K562 (cell line): ENCODE data around the gene LRP1. TPM values are rescaled to one million over a fixed set of nuclear protein-coding genes. Genes with fewer than 3 reads are reported as not detected.

Source experiments
- ARID1B ChIP-seq: fragments of 450-650 bp; IDR thresholded peaks from 2 replicates; pipeline ENCODE4 v1.6.1; 2016; ENCODE audit warnings: antibody characterized with exemption, mild to moderate bottlenecking, inconsistent platforms
- EGR1 ChIP-seq: fragments of 450-650 bp; conservative IDR thresholded peaks from 2 replicates; pipeline ENCODE4 v1.6.1; 2017; ENCODE audit warnings: mild to moderate bottlenecking
- FOXA1 ChIP-seq: fragments of 450-650 bp; IDR thresholded peaks from 2 replicates; pipeline ENCODE4 v1.6.1; 2016; ENCODE audit warnings: mild to moderate bottlenecking, borderline replicate concordance
- KAT7 ChIP-seq: sonication (generic); formaldehyde crosslinking; IDR thresholded peaks from 2 replicates; pipeline ENCODE4 v1.8.0; 2022; ENCODE audit warnings: missing genetic modification reagents, mild to moderate bottlenecking, borderline replicate concordance
- MAFG ChIP-seq: fragments of 450-650 bp; conservative IDR thresholded peaks from 2 replicates; pipeline ENCODE4 v1.6.1; 2016; ENCODE audit warnings: missing genetic modification characterization, missing compliant biosample characterization
- PML ChIP-seq: IDR thresholded peaks from 2 replicates; pipeline ENCODE4 v1.6.1; 2012; ENCODE audit warnings: low read length, inconsistent platforms
- RERE ChIP-seq: sonication (generic); formaldehyde crosslinking; IDR thresholded peaks from 2 replicates; pipeline ENCODE4 v1.8.0; 2023; ENCODE audit warnings: missing genetic modification reagents, mild to moderate bottlenecking, borderline replicate concordance
- SAFB ChIP-seq: fragments of 200-400 bp; formaldehyde crosslinking; IDR thresholded peaks from 2 replicates; pipeline ENCODE4 v1.6.1; 2017; ENCODE audit warnings: low read depth, low read length, borderline replicate concordance
- ZKSCAN1 ChIP-seq: fragments of 150-350 bp; IDR thresholded peaks from 2 replicates; pipeline ENCODE4 v1.6.1; 2016; ENCODE audit warnings: low read depth, low read length
- ZNF165 ChIP-seq: fragments of 250-450 bp; sonication (Bioruptor Pico); IDR thresholded peaks from 2 replicates; pipeline ENCODE4 v1.4.0; 2020; ENCODE audit warnings: borderline replicate concordance
- ZNF561 ChIP-seq: fragments of 450-650 bp; formaldehyde crosslinking; conservative IDR thresholded peaks from 2 replicates; pipeline ENCODE4 v1.4.0; 2020; ENCODE audit warnings: mild to moderate bottlenecking, moderate library complexity
- polyA plus RNA-seq, 8 experiments: library from polyadenylated mRNA; depleted of rRNA in 4 of 8; stranded (reverse) in 5 of 8; unstranded in 3 of 8; fragments of >200 nt; fragmentation: Nextera tagmentation in 2 of 8; fragmentation: Illumina TruSeq in 1 of 8; extraction: Ambion mirVana in 2 of 8; extraction: Trizol in 1 of 8; gene quantifications; 2 replicates each; pipeline versions ENCODE4 v1.2.1 to v1.2.3, GENCODE V29; 2011 to 2014; ENCODE audit warnings: inconsistent platforms in 1 of 8, missing spikeins in 1 of 8
- total RNA-seq, 7 experiments: library from RNA; depleted of rRNA in 6 of 7; stranded (reverse); fragments of >200 nt in 6 of 7; fragmentation: Illumina TruSeq in 2 of 7; extraction: Trizol in 2 of 7; gene quantifications; 2 replicates each; pipeline versions ENCODE4 v1.2.1 to v1.2.3, GENCODE V29; 2011 to 2021; ENCODE audit warnings: low replicate concordance in 1 of 7
- TF ChIP-seq, protein P1 (sequence below): fragments of 250-450 bp; sonication (Bioruptor Pico); IDR thresholded peaks from 2 replicates; pipeline ENCODE4 v1.9.0; 2021; ENCODE audit warnings: mild to moderate bottlenecking, inconsistent platforms
- TF ChIP-seq, protein P2 (sequence below), 3 experiments: fragments of 200-800 bp in 1 of 3; sonication (Bioruptor generic) in 1 of 3; sonication (generic) in 1 of 3; formaldehyde crosslinking in 1 of 3; IDR thresholded peaks; 2 replicates each; pipeline versions ENCODE4 v1.6.1 to v1.8.0; 2016 to 2022; ENCODE audit warnings: mild to moderate bottlenecking in 2 of 3, missing compliant biosample characterization in 2 of 3, missing genetic modification characterization in 2 of 3, missing genetic modification reagents in 1 of 3
- TF ChIP-seq, protein P3 (sequence below): fragments of 200-800 bp; sonication (Bioruptor generic); IDR thresholded peaks from 2 replicates; pipeline ENCODE4 v1.6.1; 2017; ENCODE audit warnings: missing genetic modification characterization, missing compliant biosample characterization

Gene LRP1
- total and polyA plus RNA-seq, 9 of the 15 experiments (the other 6 are each of a cell fraction or from before 2014, with no cell fraction given), result 0.04 to 0.64 (median 0.19) TPM; not detected in 2

GRCh38 chr12:57237932-57238853 is 109.9 kb downstream of the LRP1 start (continued):
- TF ChIP-seq, protein P1, sequence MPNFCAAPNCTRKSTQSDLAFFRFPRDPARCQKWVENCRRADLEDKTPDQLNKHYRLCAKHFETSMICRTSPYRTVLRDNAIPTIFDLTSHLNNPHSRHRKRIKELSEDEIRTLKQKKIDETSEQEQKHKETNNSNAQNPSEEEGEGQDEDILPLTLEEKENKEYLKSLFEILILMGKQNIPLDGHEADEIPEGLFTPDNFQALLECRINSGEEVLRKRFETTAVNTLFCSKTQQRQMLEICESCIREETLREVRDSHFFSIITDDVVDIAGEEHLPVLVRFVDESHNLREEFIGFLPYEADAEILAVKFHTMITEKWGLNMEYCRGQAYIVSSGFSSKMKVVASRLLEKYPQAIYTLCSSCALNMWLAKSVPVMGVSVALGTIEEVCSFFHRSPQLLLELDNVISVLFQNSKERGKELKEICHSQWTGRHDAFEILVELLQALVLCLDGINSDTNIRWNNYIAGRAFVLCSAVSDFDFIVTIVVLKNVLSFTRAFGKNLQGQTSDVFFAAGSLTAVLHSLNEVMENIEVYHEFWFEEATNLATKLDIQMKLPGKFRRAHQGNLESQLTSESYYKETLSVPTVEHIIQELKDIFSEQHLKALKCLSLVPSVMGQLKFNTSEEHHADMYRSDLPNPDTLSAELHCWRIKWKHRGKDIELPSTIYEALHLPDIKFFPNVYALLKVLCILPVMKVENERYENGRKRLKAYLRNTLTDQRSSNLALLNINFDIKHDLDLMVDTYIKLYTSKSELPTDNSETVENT (CRISPR knock-in tag), result no peak
- TF ChIP-seq RERE (CRISPR knock-in tag) (no peak), EGR1 (peak; percentile 39; the same call in 1 of the 2 replicates), ZNF165 (CRISPR knock-in tag) (no peak), ZKSCAN1 (no peak), MAFG (tag) (no peak), PML (no peak), SAFB (no peak), KAT7 (CRISPR knock-in tag) (no peak), FOXA1 (no peak), ARID1B (no peak), ZNF561 (no peak)
- TF ChIP-seq, protein P2, sequence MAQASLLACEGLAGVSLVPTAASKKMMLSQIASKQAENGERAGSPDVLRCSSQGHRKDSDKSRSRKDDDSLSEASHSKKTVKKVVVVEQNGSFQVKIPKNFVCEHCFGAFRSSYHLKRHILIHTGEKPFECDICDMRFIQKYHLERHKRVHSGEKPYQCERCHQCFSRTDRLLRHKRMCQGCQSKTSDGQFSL (CRISPR knock-in tag; IDR thresholded peaks at IDR 0.05), result peak; percentile 92
- TF ChIP-seq, protein P2 (tag; IDR thresholded peaks at IDR 0.05), result peak in 1 of 2 experiments; percentile 72; a peak in 2 of 4 replicates
- TF ChIP-seq, protein P3, sequence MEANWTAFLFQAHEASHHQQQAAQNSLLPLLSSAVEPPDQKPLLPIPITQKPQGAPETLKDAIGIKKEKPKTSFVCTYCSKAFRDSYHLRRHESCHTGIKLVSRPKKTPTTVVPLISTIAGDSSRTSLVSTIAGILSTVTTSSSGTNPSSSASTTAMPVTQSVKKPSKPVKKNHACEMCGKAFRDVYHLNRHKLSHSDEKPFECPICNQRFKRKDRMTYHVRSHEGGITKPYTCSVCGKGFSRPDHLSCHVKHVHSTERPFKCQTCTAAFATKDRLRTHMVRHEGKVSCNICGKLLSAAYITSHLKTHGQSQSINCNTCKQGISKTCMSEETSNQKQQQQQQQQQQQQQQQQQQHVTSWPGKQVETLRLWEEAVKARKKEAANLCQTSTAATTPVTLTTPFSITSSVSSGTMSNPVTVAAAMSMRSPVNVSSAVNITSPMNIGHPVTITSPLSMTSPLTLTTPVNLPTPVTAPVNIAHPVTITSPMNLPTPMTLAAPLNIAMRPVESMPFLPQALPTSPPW, result peak; percentile 69
